ENCODE results near the gene GSC. TPM values are rescaled to one million over a fixed set of nuclear protein-coding genes. Genes with fewer than 3 reads are reported as not detected.

GSC gene
- total RNA-seq, 4 donors from 2014 or later = not detected

DNA sequence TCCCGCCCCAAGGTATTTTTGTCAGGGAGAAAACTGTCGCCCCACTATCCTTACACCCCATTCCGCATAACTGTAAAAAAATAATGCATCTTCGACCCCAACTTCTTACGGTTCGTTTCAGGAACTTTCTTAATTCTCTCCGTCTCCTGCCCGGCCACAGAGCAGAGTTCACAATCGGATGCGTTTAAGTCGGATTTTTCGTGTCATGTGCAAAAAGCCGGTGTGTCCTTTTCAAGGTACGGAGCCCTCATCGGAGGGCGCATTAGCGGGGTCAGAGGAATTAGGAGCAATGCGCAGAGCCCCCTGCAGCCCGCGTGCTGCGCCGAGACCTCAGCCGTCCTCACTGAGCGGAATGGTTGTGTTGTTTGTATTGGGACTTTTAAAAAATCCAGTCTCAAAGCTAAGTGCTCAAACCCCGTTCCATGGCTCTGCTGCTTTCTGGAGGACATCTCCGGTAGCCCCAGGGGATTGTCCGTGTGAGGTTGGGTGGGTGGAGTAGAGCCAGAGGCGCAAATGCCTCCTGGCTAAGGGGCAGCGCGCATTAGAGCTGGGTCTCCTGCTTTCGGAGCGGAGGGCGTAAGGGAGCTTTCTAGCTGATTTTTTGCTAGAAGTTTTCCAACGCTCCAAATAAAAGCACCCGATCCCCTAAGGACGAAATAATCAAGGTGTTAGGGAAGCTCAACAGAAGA is 3.9 kb upstream of the GSC start:
- no peak for DNase-seq
- TF ChIP-seq, protein P1, sequence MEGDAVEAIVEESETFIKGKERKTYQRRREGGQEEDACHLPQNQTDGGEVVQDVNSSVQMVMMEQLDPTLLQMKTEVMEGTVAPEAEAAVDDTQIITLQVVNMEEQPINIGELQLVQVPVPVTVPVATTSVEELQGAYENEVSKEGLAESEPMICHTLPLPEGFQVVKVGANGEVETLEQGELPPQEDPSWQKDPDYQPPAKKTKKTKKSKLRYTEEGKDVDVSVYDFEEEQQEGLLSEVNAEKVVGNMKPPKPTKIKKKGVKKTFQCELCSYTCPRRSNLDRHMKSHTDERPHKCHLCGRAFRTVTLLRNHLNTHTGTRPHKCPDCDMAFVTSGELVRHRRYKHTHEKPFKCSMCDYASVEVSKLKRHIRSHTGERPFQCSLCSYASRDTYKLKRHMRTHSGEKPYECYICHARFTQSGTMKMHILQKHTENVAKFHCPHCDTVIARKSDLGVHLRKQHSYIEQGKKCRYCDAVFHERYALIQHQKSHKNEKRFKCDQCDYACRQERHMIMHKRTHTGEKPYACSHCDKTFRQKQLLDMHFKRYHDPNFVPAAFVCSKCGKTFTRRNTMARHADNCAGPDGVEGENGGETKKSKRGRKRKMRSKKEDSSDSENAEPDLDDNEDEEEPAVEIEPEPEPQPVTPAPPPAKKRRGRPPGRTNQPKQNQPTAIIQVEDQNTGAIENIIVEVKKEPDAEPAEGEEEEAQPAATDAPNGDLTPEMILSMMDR (IDR thresholded peaks at IDR 0.05) = no peak
- TF ChIP-seq POLR2A (IDR thresholded peaks at IDR 0.05) = no peak
- no peak overlapping the region for H3K4me3 ChIP-seq
- peaks cover 0 to 25% (median 0%) of the 10 kb centered on the region in 4 donors for H3K4me1 ChIP-seq
- no peaks in the 10 kb centered on the region for H3K9me3 ChIP-seq
- H3K36me3 ChIP-seq = no peaks in the 10 kb centered on the region
- peaks cover 0 to 57% of the 10 kb centered on the region in 2 donors for H3K27me3 ChIP-seq
- H3K27ac ChIP-seq = no peak overlapping the region

DNA sequence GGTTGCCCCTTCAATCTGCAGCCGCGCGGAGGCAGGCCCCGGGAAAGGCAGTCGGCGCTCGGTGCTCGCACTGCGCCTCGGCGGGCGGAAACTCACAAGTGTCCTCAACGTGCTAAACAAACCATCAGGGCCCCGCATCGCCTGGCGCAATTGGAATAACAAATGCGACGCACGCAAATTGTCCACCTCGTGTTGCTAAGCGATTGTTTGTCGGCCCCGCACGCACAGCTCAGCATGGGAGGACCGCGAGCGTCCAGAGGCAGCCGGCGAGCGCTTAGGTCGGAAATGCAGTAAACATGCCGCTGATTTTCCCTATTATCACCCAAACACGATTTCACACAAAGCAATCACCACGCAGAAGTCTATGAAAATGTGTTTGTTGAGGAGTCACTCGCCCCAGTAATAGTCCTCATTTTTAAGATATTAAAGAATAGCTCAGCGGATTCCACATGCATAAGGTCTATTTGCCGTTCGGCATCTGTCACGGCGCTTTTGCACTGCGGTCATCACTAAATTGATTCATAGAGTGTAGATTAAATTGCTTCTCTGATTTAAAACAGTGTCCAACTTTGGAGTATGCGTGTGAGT is 3.2 kb upstream of the GSC start:
- no peaks in the 10 kb centered on the region for H3K9me3 ChIP-seq
- no peak overlapping the region for H3K4me3 ChIP-seq
- H3K27me3 ChIP-seq = peaks cover 0 to 63% of the 10 kb centered on the region in 2 donors
- H3K4me1 ChIP-seq = peaks cover 0 to 31% (median 0%) of the 10 kb centered on the region in 4 donors
- TF ChIP-seq, protein P1 (IDR thresholded peaks at IDR 0.05) = no peak
- no peak for TF ChIP-seq POLR2A (IDR thresholded peaks at IDR 0.05)
- no peaks in the 10 kb centered on the region for H3K36me3 ChIP-seq
- H3K27ac ChIP-seq = no peak overlapping the region
- DNase-seq = no peak

DNA sequence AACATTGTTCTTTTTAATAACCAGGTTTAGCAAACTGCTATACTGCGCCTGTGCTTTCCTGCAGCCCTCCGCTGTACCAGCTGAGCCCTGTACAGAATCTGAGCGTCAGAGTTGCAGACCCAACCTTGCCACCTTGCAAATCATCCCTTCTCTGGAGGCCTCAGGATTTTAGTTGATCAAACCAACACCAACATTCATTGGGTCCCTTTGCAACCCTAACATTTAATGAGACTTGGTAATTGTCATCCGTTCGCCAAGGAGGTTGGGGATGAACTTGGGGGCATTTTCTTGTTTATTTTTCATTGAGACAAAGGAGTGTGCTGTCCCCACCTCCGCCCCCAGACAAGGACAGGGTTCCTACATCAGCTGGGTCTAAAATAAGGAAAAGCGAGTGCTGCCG is 2.6 kb upstream of the GSC start:
- Histone ChIP-seq H3K4me3 (no peak overlapping the region), H3K36me3 (no peaks in the 10 kb centered on the region), H3K4me1 (peaks cover 0 to 33% (median 0%) of the 10 kb centered on the region in 4 donors), H3K9me3 (no peaks in the 10 kb centered on the region), H3K27ac (no peak overlapping the region), H3K27me3 (peaks cover 0 to 65% of the 10 kb centered on the region in 2 donors)
- no peak for TF ChIP-seq POLR2A (IDR thresholded peaks at IDR 0.05)
- TF ChIP-seq, protein P1 (IDR thresholded peaks at IDR 0.05) = no peak
- no peak for DNase-seq

DNA sequence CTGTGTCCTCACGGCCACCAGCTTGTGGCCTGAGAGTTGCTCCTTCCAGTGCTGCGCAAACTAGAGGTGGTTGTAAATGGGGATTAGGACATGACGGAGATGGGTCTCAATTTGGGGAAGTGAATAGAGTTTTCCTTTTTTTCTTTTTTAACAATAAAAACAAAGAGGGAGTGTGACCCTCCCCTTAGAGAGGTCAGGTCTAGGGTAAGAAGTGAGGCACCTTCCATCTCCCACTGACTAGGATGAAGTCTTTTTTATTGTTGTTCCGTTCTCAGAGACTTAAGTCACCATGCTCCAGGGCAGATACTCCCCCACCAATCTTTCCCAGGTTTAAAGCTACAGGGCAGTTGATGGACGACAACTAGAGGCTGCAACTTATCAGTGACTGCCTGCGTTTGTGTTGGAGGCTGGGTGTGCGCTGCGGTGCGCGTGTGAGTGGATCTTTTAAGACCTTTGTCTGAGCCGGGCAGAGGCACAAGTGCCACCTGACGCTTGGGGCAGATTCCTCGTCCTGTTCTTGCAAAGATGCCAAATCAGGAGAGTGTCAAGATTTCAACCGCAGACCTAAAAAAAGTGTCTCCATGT is 2.1 kb upstream of the GSC start:
- no peak overlapping the region for H3K27ac ChIP-seq
- no peak overlapping the region for H3K4me3 ChIP-seq
- DNase-seq = no peak
- no peaks in the 10 kb centered on the region for H3K9me3 ChIP-seq
- no peaks in the 10 kb centered on the region for H3K36me3 ChIP-seq
- TF ChIP-seq POLR2A (IDR thresholded peaks at IDR 0.05) = no peak
- TF ChIP-seq, protein P1 (IDR thresholded peaks at IDR 0.05) = no peak
- H3K27me3 ChIP-seq = peaks cover 0 to 69% of the 10 kb centered on the region in 2 donors
- H3K4me1 ChIP-seq = peaks cover 0 to 33% (median 0%) of the 10 kb centered on the region in 4 donors

DNA sequence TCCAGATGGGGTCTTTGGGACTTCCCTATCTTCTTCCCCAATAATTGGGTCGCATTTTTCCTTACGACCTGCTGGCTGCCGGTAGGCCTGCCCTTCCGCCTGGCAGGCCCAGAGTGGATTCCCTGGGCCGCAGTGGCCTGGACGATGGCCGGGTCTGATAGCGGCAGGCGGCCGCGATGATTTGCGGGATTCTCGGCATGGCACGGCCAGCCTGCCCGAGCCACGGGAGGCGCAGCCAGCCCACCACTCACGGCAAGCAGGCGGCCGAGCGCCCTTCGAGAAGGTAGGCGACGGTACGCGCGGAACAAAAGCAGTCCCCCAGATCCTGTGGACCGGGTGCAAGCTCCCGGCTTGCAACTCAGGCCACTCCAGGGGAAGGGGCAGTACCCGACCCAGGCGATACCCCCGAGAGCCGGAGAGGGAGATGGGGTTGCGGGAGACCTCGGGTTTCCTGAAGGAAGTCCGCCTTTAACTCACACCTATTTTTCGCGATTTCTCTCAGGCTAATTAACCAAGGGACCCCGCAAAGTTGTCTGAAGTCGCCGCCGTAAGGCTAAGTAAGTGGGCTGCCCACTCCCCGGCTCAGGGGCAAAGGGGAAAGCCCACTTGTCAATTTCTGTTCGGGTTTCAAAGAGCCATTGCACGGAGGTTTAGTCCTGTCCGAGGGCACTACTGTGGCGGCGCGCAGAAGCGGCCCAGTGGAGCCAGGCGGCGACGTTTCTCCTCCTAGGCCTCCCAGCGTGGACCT is 1.4 kb upstream of the GSC start:
- TF ChIP-seq, protein P1 (IDR thresholded peaks at IDR 0.05) = no peak

More for the DNA sequence above, 1.4 kb upstream of the GSC start:
- DNase-seq = no peak
- H3K9me3 ChIP-seq = no peaks in the 10 kb centered on the region
- H3K27ac ChIP-seq = no peak overlapping the region
- H3K4me1 ChIP-seq = peaks cover 0 to 33% (median 0%) of the 10 kb centered on the region in 4 donors
- no peaks in the 10 kb centered on the region for H3K36me3 ChIP-seq
- H3K4me3 ChIP-seq = no peak overlapping the region
- H3K27me3 ChIP-seq = peaks cover 0 to 69% of the 10 kb centered on the region in 2 donors
